Measurements from ENCODE around the gene ARHGAP11A.

ARHGAP11A gene

DNA sequence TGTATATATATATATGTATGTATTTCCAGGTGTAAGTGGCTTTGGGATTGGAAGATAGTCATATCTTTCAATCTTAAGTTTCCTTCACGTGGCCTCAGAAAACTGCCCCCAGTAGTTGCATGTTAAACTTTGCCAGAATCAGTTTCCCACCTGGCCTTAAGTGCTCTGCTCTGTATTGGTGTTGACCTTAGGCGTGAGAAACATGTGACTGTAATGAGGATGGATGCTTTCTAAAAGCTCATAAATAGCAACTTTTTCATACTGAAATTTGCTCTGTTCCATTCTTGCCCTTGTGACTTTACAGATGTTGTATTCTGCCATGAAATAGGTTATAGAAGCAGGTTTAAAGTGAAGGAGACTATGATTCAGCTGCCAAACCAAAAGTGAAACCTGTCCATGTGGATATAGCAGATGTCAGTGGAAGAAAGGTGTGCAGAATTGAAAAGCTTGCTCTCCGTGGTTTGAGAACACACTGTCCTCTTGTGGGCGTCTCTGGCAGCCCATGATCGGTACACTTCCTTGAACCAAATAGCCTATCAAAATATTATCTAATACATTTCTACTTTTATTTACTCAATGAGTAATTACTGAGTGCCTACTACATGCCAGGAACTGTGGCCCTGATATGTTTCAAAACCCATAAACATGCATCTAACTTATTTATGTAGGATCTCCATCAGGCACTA, 42.0 kb downstream of the ARHGAP11A start:
- DNase-seq (ENCODE audit: low read depth) = no peak

DNA sequence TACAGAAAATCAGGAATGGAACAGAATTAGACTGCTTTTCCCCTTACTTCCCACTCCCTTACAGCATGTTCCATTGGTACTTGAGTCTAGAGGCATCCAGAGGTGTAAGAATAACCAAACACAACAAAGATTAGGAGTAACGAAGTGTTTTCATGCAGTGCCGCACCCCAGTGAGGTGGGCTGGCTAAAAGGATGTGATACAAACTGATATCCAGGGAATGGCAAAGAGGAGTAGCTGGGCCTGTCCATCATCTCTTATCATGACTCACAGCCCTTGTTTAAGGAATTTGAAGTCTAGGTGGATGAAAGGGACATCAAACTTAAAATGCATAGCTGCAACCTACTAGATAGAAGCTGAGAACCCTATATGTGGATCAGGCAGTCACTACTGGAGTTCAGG, 42.6 kb downstream of the ARHGAP11A start:
- no peak for DNase-seq (ENCODE audit: low read depth)

DNA sequence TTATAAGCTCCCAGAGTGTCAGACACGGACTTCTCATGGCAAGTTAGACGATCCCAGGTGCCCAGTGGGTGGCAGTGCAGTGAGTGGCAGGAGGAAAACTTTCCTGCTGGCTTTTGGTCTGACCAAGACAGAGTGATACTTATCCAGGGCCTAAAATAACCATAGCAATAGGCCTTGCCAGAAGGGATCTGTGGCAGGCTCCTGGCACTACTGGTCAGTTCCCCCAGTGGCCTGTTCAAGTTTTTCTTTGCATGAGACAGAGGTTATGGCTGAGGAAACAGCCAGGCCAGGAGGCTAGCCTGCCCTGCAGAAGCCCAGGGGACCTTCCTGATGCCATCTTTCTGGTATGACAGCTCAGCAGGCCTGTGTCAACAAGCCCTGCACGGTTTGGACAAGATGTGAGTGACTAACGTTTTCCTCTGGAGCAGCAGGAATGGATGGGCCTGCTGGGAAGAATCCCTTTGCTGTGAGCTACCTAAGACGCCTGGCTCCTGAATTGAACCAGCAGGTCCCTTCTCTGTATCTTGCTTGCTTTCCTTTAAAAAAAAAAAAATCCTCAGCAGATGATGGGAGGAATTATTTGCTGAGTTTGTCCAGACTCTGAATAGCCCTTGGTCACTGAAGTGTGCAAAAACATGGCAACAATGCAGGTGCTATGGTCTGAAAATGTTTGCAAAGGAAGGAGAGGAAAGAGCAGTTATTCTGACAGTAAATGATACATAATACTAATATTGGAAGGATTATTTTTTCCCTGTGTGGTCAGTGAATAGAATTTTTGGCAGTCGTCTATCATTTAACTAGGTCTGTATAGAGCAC, 44.2 kb downstream of the ARHGAP11A start:
- DNase-seq (ENCODE audit: low read depth) = peak; percentile 65

DNA sequence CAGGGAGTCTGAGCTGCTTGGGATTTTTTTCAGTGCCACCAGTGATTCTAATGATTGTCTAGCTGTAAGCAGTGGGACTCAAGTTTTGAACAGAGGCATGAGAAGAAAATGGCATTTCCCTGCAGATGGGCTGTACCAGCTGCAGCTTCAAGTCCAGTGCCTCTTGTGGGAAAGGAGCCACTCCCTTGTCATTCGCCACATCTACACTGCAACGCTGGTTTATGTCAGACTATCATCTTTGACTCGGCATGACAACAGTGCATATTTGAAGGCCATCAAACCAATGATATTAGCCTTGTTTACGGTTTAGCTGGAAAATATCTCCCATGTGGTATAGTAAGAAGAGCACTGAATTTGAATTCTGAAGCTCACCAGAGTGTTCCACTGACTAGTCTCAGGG, 48.4 kb downstream of the ARHGAP11A start:
- no peak for DNase-seq (ENCODE audit: low read depth)

DNA sequence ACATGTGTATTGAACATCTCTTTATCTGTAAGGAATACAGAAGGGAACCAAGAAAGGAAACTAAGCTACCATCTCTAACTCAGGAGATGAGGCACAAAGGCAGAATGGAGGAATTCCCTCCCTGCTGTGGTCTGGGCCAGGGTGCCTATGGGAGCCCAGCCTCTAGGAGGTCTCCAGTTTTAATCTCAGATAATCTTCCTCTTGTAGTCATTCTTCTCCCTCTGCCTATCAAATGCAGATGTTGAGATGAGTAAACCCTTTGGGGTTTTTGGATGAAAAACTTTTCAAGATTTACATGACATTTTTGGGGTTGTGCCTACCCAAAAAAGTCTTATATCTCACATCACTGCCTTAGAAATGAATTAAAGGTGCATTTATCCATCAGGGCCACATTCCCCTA, 49.5 kb downstream of the ARHGAP11A start:
- DNase-seq (ENCODE audit: low read depth) = no peak

DNA sequence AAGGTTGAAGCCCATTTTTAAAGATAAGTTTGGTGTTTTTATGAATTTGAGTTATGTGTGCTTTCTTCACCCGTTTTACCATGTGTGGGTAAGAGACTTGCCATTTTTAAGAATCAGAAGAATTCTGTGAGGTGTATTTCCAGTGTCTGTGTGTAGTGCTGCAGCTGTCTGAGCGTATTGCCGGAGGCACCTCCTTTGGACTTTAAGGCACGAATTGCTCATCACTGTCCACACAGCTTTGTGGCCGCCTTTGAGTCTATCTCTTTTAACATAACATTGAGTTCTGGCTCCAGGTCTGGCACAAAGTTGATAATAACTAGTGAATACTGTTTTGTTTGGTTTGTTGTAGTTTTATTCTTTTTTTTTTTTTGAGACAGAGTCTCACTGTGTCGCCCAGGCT, 52.0 kb downstream of the ARHGAP11A start:
- DNase-seq (ENCODE audit: low read depth) = no peak

DNA sequence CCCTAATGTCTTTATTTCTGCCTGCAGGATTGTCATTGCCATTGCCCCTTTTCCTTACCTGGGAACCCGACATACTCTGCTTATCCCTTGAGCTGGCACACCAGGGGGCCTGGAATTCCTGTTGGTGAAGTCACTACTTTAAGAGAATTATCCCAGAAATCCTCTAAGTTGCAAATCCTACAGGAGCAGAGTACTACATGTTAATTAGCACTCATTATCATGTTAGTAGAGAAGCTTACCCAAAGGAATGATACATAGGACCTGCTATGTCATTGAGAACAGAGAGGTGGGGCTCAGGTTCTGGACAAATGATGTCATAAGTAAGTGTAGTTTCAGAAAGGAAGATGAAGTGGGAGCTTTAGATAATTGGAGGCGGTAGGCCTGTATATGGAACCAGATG, 53.6 kb downstream of the ARHGAP11A start:
- DNase-seq (ENCODE audit: low read depth) = no peak

DNA sequence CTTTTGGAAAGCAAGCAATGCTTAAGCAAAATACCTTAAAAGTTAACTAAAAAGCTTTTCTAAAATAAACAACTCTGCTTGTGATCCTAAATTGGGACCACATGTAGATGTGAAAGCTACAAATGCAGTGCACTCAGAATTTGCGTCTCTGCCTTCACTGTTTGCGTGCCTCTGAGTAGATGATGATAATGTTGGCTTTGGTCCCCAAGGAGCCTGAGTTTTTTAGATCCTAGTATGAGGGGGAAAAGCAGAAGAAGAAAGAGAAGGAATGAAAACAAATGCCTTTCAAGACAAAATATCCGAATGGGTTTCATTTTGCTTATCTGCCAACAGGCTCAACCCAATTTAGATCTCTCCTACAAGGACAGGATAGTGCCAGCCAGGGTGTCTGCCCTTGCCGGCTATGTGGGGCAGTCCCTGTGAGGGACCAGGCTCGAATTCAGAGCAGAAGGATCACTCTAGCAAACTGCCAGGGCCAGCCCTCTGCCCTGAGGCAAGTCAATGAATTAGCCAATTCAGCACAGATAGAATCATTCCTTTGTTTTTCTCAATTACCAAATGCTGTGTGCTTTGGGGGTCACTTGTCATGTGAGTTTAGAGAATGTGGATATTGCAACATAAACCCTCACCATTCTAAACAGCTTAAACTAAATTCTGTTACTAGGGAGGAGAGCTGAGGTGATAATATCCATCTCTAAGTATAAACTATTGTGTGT, 54.8 kb downstream of the ARHGAP11A start:
- no peak for DNase-seq (ENCODE audit: low read depth)

DNA sequence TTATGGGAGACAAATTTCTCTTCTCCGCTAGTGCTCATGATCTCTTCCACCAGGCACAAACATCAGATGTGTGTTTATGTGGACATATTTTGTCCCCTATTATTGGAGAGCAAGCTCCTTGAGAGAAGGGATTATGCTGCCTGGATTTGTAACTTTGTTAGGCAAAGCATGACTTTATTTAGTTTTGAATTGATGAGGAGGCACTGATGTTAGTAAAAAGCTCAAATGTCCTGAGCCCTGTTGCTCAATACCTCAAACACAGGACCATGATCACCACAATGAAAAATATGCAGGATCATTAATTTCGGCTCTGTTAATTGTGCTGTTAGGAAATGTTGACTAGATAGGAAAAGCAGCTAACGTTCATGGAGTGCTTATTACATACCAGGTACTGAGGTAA, 55.3 kb downstream of the ARHGAP11A start:
- DNase-seq (ENCODE audit: low read depth) = no peak

DNA sequence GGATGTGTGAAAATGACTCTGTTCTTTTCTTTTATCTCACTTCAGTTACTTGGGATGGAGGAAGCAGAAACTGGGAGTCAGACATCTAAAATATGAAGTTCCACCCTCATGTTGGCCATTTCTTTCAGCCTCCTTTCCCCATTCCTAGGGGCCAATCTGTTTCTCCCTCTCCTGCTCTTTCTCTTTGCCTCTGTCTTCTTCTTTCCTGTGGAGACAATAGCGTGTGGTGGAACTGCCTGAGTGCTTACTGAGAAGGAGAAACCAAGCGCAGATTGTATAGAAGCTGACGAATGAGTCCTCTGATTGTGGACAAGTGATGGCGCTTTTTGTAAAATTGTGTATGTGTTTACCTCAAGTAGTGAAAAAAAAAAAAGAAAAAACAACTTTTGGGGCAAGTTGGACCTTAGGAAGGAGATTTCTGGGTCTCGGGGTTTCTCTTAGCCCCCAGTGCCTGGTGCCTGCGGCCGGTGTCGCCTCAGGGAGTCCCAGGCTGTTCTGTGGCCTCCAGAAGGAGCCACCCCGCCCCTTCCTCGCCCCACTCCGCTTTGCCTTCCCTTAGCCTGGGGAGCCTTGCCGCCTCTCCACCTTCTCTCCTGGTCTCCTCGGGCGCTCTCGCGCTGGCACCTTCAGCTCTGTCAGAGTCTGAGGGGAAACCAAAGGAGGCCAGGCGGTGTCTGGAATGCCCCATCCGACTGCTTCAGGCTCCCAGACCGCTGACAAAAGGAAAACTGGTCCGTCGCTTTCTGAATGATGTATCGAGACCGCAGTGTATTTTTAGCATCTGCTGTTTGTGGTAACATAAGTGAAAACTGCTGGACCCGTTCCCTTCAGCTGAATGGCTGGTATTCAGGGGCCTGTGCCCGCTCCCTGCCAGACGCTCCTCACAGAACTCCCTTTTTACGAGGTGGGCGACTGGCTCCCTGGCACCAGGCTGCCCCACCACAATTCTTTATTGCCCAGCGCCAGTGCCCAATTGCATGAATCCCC, 56.3 kb downstream of the ARHGAP11A start:
- DNase-seq (ENCODE audit: low read depth) = no peak

DNA sequence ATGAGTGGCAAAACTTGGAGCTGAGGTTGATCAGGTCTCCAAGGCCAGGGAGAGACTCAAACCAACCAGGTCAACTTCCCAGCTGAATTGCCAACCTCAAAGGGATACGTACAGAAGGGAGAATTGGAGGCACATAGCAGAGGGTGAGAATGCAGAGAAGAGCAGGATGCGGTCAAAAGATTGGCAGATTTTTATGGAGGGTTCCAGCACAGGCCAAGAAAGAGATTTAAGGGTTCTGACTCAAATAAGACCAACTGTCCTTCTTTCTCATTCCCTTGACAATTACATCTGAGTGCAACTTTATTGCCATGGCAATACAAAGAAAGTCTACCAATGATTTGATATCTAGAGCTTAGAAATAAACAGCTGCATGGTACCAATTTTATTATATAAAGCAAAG, 59.4 kb downstream of the ARHGAP11A start:
- no peak for DNase-seq (ENCODE audit: low read depth)

DNA sequence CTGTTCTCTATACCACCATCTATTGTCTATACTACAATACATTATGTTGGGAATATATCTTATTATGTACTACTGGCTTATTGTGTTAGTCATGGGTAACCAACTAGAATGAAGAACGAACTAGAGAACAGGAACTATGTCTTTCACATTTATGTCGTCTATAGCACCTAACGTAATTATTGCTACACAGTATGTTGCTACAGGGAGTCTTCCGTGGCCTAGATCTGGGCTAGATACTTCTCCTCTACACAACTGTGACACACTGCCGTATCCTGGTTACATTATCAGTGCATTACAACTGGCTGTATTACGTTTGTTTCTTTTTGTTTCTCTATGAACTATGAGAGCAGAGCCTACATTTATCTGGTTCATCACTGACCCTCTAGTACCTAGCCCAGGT, 60.2 kb downstream of the ARHGAP11A start:
- DNase-seq (ENCODE audit: low read depth) = no peak

DNA sequence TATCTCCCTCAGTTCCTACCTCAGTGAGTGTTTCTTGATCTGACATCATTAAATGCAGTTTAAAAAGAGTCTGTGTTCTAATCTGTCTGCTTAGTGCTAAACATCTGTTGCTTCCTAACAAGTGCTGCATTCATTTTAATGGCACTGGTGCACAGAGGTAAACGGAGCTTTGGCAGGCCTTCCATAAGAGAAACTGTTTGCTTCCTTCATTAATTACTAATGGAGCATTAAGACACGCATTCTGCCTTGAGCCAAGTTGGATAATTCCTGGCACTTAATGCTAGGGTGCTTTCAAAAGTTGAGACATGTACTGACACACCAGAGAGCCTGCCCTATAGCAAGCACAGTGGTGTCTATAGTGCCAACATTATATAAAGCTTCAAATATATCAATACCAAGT, 60.9 kb downstream of the ARHGAP11A start:
- DNase-seq (ENCODE audit: low read depth) = no peak

DNA sequence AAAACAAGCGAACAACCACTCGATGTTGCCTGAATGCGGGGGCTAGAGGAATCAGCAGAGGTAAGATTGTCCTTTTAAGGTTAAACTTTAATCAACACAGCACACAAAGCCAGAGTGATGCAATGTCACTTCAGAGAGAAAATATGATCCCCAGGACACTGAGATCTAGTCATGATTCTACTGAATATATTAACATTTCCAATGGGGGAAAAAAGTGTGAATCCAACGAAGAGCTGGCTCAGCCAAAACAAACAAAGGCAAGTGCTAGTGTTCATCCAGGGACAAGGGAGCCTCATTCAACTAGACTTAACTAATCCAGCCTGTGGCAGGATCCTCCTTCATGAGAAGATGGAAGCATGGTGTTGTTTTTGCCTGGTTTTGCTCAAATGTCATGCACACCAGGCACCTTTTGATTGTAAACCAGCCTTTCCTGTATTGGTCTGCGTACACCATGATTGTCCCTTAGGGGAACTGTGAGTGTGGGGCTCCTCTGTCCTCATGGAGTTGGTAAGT, 62.0 kb downstream of the ARHGAP11A start:
- no peak for DNase-seq (ENCODE audit: low read depth)

DNA sequence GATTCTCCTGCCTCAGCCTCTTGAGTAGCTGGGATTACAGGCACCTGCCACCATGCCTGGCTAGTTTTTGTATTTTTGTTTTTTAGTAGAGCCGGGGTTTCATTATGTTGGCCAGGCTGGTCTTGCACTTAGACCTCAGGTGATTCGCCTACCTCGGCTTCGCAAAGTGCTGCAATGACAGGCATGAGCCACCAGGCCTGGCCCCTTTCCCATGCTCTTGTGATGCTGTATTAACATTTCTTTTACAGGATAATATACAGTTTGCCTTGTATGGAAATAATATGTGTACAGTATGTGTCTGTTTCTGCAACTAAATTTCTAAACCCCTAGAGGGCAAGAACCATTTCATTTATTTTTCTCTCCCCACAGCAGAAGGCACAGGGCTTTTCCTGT, 64.0 kb downstream of the ARHGAP11A start:
- DNase-seq (ENCODE audit: low read depth) = no peak

DNA sequence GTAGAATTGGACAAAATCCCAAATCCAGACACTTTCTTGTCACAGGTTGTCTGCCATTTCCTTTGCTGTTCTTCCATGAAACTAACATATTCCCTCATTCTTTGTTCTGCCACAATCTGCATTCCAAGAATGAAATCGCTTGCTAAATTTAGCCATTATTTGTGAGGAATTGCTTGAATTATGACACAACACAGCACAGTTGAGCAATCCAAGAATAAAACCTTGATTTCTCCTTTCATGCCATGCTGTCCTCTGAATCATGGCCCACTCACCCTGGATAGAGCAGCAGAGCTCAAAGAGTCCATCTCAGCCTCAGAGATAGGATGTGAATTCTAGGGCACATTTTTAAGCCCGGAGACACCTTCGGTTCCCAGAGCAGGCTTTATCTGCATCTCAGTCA, 67.3 kb downstream of the ARHGAP11A start:
- peak; percentile 94 for DNase-seq (ENCODE audit: low read depth)

DNA sequence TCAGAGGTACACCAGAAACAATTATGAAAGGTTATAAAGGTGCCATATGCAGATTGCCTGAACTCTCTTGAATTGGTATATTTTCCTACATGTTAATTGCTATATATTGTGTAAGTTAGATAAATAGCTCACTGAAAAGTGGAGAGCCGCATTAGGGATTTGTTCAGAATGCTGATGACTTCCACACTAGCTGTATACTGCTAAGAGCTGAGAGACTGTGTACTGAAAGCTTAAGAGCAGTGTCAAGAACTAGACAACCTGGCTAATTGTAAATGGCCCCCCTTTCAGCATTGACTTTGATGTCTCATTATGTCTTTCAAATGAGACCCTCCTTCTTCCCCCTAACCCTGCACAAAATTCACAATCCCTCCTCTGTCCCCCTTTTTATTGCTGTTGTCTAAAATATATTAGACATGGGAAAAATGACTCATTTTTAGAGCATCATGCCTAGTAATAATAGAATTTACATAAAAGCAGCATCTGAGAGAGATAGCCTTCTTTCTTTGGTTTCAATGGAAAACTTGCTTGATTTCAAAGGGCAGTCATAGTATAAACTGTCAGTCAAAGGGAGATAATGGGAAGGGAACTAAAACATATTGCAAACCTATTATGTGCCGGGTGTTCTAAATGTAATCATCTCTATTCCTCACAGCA, 67.8 kb downstream of the ARHGAP11A start:
- no peak for DNase-seq (ENCODE audit: low read depth)

DNA sequence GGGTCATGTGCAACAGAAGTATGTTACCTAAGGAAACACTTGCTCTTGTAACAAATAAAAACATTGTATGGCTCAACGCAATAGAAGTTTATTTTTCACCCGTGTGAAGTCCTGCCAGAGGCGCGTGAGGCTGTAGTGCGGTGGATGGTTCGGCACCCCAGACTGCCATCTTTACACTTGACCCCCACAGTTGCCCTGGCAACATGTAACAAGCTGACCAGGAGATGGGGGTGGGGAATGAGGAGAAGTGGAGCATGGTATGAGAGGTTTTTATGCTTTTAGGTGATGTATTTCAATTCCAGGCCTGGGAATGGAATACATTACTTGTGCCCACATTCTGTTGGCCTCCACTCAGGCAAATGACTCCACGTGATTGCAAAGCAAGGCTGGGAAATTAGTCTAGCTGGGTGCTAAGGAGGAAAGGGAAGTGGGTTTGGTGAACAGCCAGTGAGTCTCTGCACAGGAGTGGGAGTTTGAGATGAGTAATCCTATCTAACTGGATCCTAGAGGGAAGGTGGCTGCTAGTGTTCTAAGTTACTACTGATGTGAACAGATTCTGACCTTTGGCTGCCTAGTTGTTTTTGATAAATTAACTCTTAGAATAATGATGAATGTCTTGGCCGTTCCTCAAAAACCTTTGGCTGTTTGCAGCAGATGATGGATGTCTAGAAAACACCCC, 68.7 kb downstream of the ARHGAP11A start:
- peak; percentile 89 for DNase-seq (ENCODE audit: low read depth)

DNA sequence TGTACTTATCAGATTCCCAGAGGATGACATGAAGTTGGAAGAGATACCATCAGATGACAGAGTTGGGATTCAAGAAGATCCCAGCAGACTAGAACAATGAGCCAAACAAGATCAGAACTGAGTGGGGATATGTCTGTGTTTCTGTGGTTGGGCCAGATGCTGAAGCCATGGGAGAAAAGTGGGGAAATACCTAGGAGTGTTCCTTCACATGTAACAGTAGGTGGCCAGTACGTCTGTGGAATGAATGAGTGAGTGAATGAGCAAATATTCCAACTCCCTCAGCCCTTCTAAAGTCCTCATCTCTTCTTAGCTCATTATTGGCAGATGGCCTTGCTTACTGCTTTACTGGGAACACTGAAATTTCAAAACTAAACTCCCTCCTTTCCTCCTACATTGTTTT, 70.3 kb downstream of the ARHGAP11A start:
- DNase-seq (ENCODE audit: low read depth) = no peak

DNA sequence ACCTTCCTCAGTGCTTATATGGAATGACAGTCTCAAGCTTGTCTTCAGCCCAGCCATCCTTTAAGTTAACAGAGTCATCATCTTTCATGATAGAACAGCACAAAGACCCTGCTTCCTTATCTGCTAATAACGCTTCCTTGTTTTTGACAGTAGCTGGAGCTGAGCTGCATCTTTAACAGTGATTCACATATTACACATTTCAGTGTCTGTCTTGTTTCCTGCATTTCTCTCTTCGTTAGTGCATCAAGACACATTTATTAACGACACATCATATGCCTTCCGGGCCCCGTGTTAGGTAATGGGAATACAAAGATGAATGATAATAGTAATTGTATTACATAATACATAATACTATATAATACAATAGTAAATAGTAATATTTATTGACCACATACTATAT, 72.3 kb downstream of the ARHGAP11A start:
- no peak for DNase-seq (ENCODE audit: low read depth)
